CD4-positive, alpha-beta memory T cell (primary cell): Measurements from ENCODE around the gene FOXO3. TPM values are rescaled to one million over a fixed set of nuclear protein-coding genes. Genes with fewer than 3 reads are reported as not detected.
A peak's percentile ranks its signal among the peaks of the same experiment; 100 is the strongest.

Source experiments
- CTCF ChIA-PET: fragments of 350-600 bp; sonication (Branson Sonifier 250); formaldehyde crosslinking; loops from one replicate; lab custom pipeline; 2021; ENCODE audit warnings: inconsistent platforms; ENCODE audit not compliant: partially characterized antibody; lab: Charles Lee
- POLR2A ChIA-PET: fragments of 350-600 bp; sonication (Branson Sonifier 250); formaldehyde crosslinking; loops from one replicate; lab custom pipeline; 2021; ENCODE audit not compliant: partially characterized antibody; lab: Charles Lee
- DNase-seq, 5 donors: peaks; one replicate each; pipeline versions ENCODE4 v3.0.0 to v3.0.0-alpha.2; 2020 to 2022; ENCODE audit warnings: mixed read lengths in 1 of 5
- H3K27ac ChIP-seq: one replicate; pipeline ENCODE4 v1.7.0; 2013; ENCODE audit warnings: low read depth, low read length
- H3K27me3 ChIP-seq: 2 replicates; pipeline ENCODE4 v1.7.0; 2013; ENCODE audit warnings: mild to moderate bottlenecking, low read length, moderate library complexity; ENCODE audit not compliant: insufficient read depth
- H3K36me3 ChIP-seq: 2 replicates; pipeline ENCODE4 v1.7.0; 2013; ENCODE audit warnings: mild to moderate bottlenecking, low read length, moderate library complexity; ENCODE audit not compliant: insufficient read depth
- H3K4me1 ChIP-seq: 2 replicates; pipeline ENCODE4 v1.7.0; 2013; ENCODE audit warnings: mild to moderate bottlenecking, low read length, moderate library complexity; ENCODE audit not compliant: insufficient read depth
- H3K4me3 ChIP-seq, 2 donors: one replicate each; pipeline ENCODE4 v1.7.0; 2013; ENCODE audit warnings: low read length in 2 of 2, mild to moderate bottlenecking in 1 of 2
- H3K9me3 ChIP-seq, 2 donors: one replicate each; pipeline ENCODE4 v1.7.0; 2013; ENCODE audit warnings: low read length in 2 of 2, control low read depth in 1 of 2; ENCODE audit not compliant: control insufficient read depth in 1 of 2
- H3K27ac Mint-ChIP-seq, 7 donors: one replicate each; pipeline ENCODE4 v1.8.0; 2020 to 2021; ENCODE audit warnings: mixed read lengths in 7 of 7, mild to moderate bottlenecking in 6 of 7, inconsistent platforms in 3 of 7, moderate library complexity in 3 of 7
- H3K27me3 Mint-ChIP-seq, 2 donors: one replicate each; pipeline ENCODE4 v1.8.0; 2020 to 2021; ENCODE audit warnings: mixed read lengths in 2 of 2
- H3K36me3 Mint-ChIP-seq, 2 donors: one replicate each; pipeline ENCODE4 v1.8.0; 2020 to 2021; ENCODE audit warnings: mixed read lengths in 2 of 2, inconsistent platforms in 1 of 2, mild to moderate bottlenecking in 1 of 2
- H3K4me1 Mint-ChIP-seq, 4 donors: one replicate each; pipeline ENCODE4 v1.8.0; 2020 to 2021; ENCODE audit warnings: mixed read lengths in 4 of 4, mild to moderate bottlenecking in 1 of 4
- H3K4me3 Mint-ChIP-seq, 8 donors: one replicate each; pipeline ENCODE4 v1.8.0; 2020 to 2021; ENCODE audit warnings: mixed read lengths in 8 of 8, mild to moderate bottlenecking in 7 of 8, moderate library complexity in 6 of 8, inconsistent platforms in 3 of 8
- H3K9me3 Mint-ChIP-seq, 8 donors: one replicate each; pipeline ENCODE4 v1.8.0; 2020 to 2021; ENCODE audit warnings: mixed read lengths in 8 of 8, mild to moderate bottlenecking in 5 of 8, inconsistent platforms in 3 of 8, moderate library complexity in 1 of 8
- intact Hi-C: fragments of 100-400 bp; cut with micrococcal nuclease; formaldehyde crosslinking; loops from one replicate; pipeline ENCODE4 v1.15.1; 2023
- polyA plus RNA-seq, 2 donors: library from polyadenylated mRNA; unstranded; fragments of 300-500 nt; fragmentation: Illumina TruSeq; gene quantifications; one replicate each; pipeline ENCODE4 v1.2.3, GENCODE V29; 2021
- total RNA-seq, 2 experiments: library from RNA; stranded (reverse); gene quantifications; one replicate each; pipeline ENCODE4 v1.2.3, GENCODE V29; 2021

FOXO3 gene
- total and polyA plus RNA-seq, 4 experiments from 2014 or later: 18.3 to 27.0 (median 25.0) TPM

DNA sequence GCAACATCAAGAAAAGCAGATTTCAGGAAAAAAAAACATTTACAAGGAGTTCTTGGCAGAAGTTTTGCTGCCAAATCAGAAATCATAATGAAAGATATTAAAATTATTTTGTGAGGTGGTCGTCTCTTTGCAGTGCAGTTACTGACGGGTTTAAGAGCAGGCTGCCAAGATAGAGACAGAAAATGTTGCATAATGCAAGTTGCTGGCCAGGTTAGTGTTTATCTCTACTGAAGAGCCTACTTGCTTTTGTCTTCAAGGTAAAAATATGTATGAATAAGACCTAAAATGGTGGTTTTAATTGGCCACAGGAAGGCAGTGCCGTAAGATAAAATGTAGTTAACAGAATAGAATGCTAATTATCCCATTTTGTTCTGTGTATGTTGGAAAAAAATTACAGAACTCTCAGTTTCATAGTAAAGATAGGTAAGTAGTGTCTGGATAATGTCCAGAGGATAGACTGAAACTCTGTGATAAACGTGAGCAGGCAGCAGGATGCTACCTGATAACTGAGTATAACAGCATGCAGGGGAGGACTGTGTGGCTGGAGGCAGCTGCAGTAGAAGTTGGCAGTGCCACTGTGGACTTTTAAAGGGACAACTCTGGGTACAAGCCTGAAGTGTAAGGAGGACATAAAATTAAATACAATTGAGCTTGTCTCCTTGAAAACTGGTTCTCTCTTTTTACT lies 13.9 kb downstream of the FOXO3 start:
- no peak overlapping the region for H3K4me3 ChIP-seq
- peaks cover under 1% of the 10 kb centered on the region for H3K36me3 ChIP-seq
- intact Hi-C loops: no loop called here
- H3K27me3 ChIP-seq: no peaks in the 10 kb centered on the region
- no peaks in the 10 kb centered on the region for H3K9me3 ChIP-seq
- H3K4me1 ChIP-seq: peaks cover 48% of the 10 kb centered on the region
- CTCF ChIA-PET: no interaction called here
- no peak overlapping the region for H3K27ac ChIP-seq
- DNase-seq: no peak
- Mint-ChIP-seq H3K4me1 (peaks cover 35 to 75% (median 61%) of the 10 kb centered on the region in 4 donors), H3K36me3 (peaks cover 22 to 25% of the 10 kb centered on the region in 2 donors), H3K27me3 (no peaks in the 10 kb centered on the region), H3K27ac (peak overlapping the region in 4 of 7 donors; percentile 26 to 76 (median 68)), H3K9me3 (no peaks in the 10 kb centered on the region), H3K4me3 (peak overlapping the region in 4 of 8 donors; percentile 39 to 78 (median 54))
- POLR2A ChIA-PET: interaction anchor here (1.3 to 2.7 kb wide), 2 partner anchors 9 to 499 kb away, joined by 4 to 17 read pairs; no protein-coding TSS in a partner anchor

DNA sequence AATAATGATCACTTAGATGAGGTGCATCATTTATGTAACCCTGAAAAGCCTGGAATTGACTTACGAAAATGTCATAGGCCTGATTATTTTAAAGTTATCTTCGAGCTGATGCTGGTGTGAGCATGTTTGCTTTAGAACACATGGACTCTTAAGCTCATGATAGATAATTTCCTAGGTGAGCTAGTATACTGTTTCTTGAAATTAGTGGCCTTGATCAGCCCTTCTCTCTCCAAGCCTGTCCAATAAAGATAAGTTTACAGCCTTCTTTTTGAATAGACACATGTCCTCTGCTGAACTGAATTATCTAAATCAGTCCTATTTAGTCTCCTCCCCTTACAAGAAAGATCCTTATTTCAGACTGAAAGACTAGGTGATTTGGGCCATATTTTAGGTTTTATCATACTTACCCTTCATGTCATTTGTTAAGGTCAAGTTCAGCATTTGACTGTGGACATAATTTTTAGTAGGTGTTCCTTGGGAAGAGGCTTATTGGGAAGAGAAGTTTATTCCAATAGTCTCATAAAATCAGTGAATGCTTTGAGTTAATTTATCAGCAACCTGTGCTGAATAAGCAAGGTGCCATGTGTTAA lies 15.3 kb downstream of the FOXO3 start:
- Mint-ChIP-seq H3K27ac (peak overlapping the region in 3 of 7 donors; percentile 13 to 72 (median 45)), H3K36me3 (peaks cover 15 to 17% of the 10 kb centered on the region in 2 donors), H3K9me3 (no peaks in the 10 kb centered on the region), H3K4me3 (peak overlapping the region in 3 of 8 donors; percentile 11 to 40 (median 11)), H3K27me3 (no peaks in the 10 kb centered on the region), H3K4me1 (peaks cover 40 to 86% (median 63%) of the 10 kb centered on the region in 4 donors)
- no peak overlapping the region for H3K27ac ChIP-seq
- no peak for DNase-seq
- no peak overlapping the region for H3K4me3 ChIP-seq
- H3K4me1 ChIP-seq: peaks cover 62% of the 10 kb centered on the region
- CTCF ChIA-PET: interaction anchor here (1.2 to 1.9 kb wide), 3 partner anchors 8 to 52 kb away, joined by 3 to 7 read pairs (median 4); no protein-coding TSS in a partner anchor
- no peaks in the 10 kb centered on the region for H3K36me3 ChIP-seq
- POLR2A ChIA-PET: interaction anchor here (1.3 to 4.7 kb wide), 3 partner anchors 11 to 497 kb away, joined by 4 to 25 read pairs (median 17); partner anchors contain the start of gene FOXO3
- H3K27me3 ChIP-seq: no peaks in the 10 kb centered on the region
- intact Hi-C loops: no loop called here
- no peaks in the 10 kb centered on the region for H3K9me3 ChIP-seq

DNA sequence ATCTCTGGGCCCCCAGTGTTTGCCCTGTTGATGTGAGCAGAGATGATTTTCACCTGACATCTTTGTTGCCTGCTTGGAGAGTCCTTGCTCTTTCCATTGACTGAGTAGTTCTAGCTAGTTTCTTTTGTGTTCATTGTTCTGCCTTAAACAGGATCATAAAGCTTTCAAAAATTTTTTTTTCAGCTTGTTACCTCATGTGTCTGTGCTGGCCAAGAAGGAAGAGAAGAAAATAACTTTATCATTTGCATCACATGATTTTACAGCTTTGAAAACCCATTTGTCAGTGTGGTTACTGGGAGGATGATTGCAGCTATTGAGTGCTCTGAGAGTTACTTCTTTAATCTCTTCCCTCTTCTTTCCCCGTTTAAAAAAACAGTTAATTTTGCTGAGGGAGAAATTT lies 16.0 kb downstream of the FOXO3 start:
- H3K4me1 ChIP-seq: peaks cover 69% of the 10 kb centered on the region
- ChIA-PET CTCF (interaction anchor here (1.2 to 1.9 kb wide), 3 partner anchors 9 to 53 kb away, joined by 3 to 7 read pairs (median 4); no protein-coding TSS in a partner anchor), POLR2A (interaction anchor here (0.6 to 4.7 kb wide), 3 partner anchors 11 to 101 kb away, joined by 3 to 25 read pairs (median 17); partner anchors contain the start of gene FOXO3)
- no peaks in the 10 kb centered on the region for H3K9me3 ChIP-seq
- Mint-ChIP-seq H3K27me3 (no peaks in the 10 kb centered on the region), H3K4me1 (peaks cover 47 to 86% (median 64%) of the 10 kb centered on the region in 4 donors), H3K9me3 (no peaks in the 10 kb centered on the region), H3K36me3 (peaks cover 8 to 10% of the 10 kb centered on the region in 2 donors), H3K4me3 (peak overlapping the region in 5 of 8 donors; percentile 18 to 55 (median 50)), H3K27ac (peak overlapping the region in 5 of 7 donors; percentile 10 to 86 (median 45))
- H3K4me3 ChIP-seq: no peak overlapping the region
- H3K36me3 ChIP-seq: no peaks in the 10 kb centered on the region
- H3K27me3 ChIP-seq: no peaks in the 10 kb centered on the region
- H3K27ac ChIP-seq: no peak overlapping the region
- DNase-seq: no peak
- intact Hi-C loops: no loop called here

DNA sequence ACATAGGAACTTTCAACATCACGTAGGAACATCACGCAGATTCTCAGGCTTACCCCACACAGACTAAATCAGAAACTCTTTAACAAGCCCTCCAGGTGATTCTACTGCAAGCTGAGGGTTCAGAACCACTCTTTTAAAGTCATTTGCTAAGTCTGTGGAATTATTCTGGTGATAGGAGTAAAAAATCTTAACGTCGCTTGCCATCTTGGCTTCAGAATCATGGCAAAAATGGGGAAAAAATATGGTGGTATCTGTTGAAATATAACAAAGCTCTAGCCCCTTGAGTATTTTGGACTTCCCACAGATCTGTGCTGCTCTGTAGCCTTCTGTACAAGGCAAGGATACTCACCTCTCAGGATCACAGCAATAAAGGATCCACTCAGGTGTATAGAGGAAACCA lies 17.4 kb downstream of the FOXO3 start:
- POLR2A ChIA-PET: interaction anchor here (4.7 kb wide), 1 partner anchor 19 kb away, joined by 25 read pairs; the partner anchor contains the start of gene FOXO3
- no peaks in the 10 kb centered on the region for H3K9me3 Mint-ChIP-seq
- peaks cover 53 to 92% (median 70%) of the 10 kb centered on the region in 4 donors for H3K4me1 Mint-ChIP-seq
- H3K27ac ChIP-seq: no peak overlapping the region
- H3K27ac Mint-ChIP-seq: peak overlapping the region in 3 of 7 donors; percentile 8 to 31 (median 22)
- H3K27me3 ChIP-seq: no peaks in the 10 kb centered on the region
- intact Hi-C loops: no loop called here
- no peak overlapping the region for H3K4me3 ChIP-seq
- CTCF ChIA-PET: interaction anchor here (0.8 kb wide), 1 partner anchor 11 kb away, joined by 3 read pairs; no protein-coding TSS in a partner anchor
- H3K4me1 ChIP-seq: peaks cover 83% of the 10 kb centered on the region
- no peaks in the 10 kb centered on the region for H3K36me3 ChIP-seq
- no peak overlapping the region for H3K4me3 Mint-ChIP-seq
- DNase-seq: no peak
- no peaks in the 10 kb centered on the region for H3K27me3 Mint-ChIP-seq
- H3K9me3 ChIP-seq: no peaks in the 10 kb centered on the region
- peaks cover 3 to 6% of the 10 kb centered on the region in 2 donors for H3K36me3 Mint-ChIP-seq

DNA sequence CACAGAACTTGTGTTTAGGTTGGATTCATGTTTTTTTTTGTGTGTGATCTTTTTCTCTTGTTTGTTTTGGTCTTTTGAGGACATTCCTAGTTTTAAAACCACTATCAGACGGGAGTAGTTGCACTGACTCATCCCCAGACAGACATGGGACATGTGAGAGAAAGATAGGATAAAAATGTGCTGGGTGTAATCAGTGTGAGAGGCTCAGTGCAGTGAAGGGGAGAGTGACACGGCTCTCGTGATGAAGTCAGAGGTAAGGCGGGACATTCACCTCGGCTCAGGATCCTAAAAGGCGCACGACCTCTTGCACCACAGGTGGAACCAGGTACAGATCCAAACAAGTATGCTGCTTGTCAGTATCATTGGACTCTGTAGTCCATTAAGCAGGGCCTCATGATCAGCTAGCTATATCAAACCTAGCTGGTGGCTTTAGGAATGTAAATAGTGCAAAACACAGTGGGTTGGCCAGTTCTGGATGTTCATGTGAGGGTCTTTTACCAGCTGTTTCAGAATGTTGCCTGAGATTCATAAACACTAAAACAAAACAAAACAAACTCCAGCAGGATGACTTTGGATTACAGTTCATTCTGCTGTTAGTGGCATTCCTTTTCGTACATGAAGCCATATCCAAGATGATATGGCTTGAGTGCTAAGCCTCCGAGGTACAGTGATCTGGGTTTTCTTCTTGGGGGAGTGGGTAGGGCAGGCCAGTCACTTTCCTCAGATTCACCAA lies 18.0 kb downstream of the FOXO3 start:
- intact Hi-C loops: no loop called here
- POLR2A ChIA-PET: interaction anchor here (4.7 kb wide), 1 partner anchor 19 kb away, joined by 25 read pairs; the partner anchor contains the start of gene FOXO3
- H3K4me1 ChIP-seq: peaks cover 89% of the 10 kb centered on the region

DNA sequence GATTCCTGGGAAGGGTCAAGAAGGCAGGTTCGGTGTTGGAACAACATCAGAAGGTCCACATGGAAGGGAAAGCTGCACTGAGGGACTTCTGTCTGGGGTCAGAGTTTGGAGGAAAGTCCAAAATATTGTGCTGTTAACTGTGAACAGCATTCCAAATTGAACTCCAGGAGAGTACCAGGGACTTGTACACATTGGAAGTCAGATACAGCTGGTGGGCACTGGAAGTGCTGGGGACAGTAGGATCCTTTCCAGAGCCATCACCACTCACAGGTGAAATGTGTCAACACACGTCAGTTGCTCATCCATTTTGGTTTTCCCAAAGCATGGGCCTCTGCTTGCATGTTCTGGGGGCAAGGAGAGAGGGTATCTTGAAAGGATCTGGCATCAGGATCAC lies 18.6 kb downstream of the FOXO3 start:
- Histone ChIP-seq H3K36me3 (no peaks in the 10 kb centered on the region), H3K9me3 (no peaks in the 10 kb centered on the region), H3K27me3 (no peaks in the 10 kb centered on the region), H3K27ac (no peak overlapping the region), H3K4me1 (peaks cover 87% of the 10 kb centered on the region), H3K4me3 (no peak overlapping the region)
- intact Hi-C loops: no loop called here
- CTCF ChIA-PET: interaction anchor here (0.6 kb wide), 1 partner anchor 320 kb away, joined by 3 read pairs; no protein-coding TSS in a partner anchor
- Mint-ChIP-seq H3K36me3 (peaks cover 0 to 6% of the 10 kb centered on the region in 2 donors), H3K27me3 (no peaks in the 10 kb centered on the region), H3K4me3 (no peak overlapping the region), H3K4me1 (peaks cover 59 to 94% (median 74%) of the 10 kb centered on the region in 4 donors), H3K9me3 (no peaks in the 10 kb centered on the region), H3K27ac (peak overlapping the region in 5 of 7 donors; percentile 22 to 57 (median 38))
- no peak for DNase-seq
- POLR2A ChIA-PET: interaction anchor here (4.7 kb wide), 1 partner anchor 20 kb away, joined by 25 read pairs; the partner anchor contains the start of gene FOXO3

More for the DNA sequence above, 18.0 kb downstream of the FOXO3 start:
- Histone ChIP-seq H3K9me3 (no peaks in the 10 kb centered on the region), H3K27me3 (no peaks in the 10 kb centered on the region), H3K27ac (no peak overlapping the region), H3K36me3 (no peaks in the 10 kb centered on the region), H3K4me3 (no peak overlapping the region)
- peak overlapping the region in 2 of 8 donors; percentile 12 to 27 for H3K4me3 Mint-ChIP-seq
- DNase-seq: no peak
- peak overlapping the region; percentile 8 to 72 (median 32) for H3K27ac Mint-ChIP-seq
- CTCF ChIA-PET: no interaction called here
- peaks cover 3 to 6% of the 10 kb centered on the region in 2 donors for H3K36me3 Mint-ChIP-seq
- no peaks in the 10 kb centered on the region for H3K27me3 Mint-ChIP-seq
- no peaks in the 10 kb centered on the region for H3K9me3 Mint-ChIP-seq
- H3K4me1 Mint-ChIP-seq: peaks cover 56 to 94% (median 73%) of the 10 kb centered on the region in 4 donors
